SU-DHL-6 (cell line): ENCODE data around the gene VPS4B.

Source experiments
- H2AFZ ChIP-seq: fragments of 200-600 bp; sonication (generic); 2 replicates; pipeline ENCODE4 v1.6.1; 2014; ENCODE audit warnings: low read depth, mild to moderate bottlenecking, moderate library complexity, mixed read lengths, antibody characterized with exemption, low read length; ENCODE audit not compliant: severe bottlenecking
- H3F3A ChIP-seq: fragments of 200-600 bp; shearing (Covaris generic); 2 replicates; pipeline ENCODE4 v1.6.0; 2016; ENCODE audit warnings: antibody characterized with exemption, mild to moderate bottlenecking; ENCODE audit not compliant: insufficient read depth
- H3K27ac ChIP-seq: fragments of 200-600 bp; sonication (generic); 2 replicates; pipeline ENCODE4 v1.5.1; 2016; ENCODE audit warnings: low read depth, mild to moderate bottlenecking, low read length, moderate library complexity, mixed read lengths
- H3K27me3 ChIP-seq: fragments of 200-600 bp; sonication (generic), shearing (Covaris generic); 2 replicates; pipeline ENCODE4 v1.6.0; 2014; ENCODE audit warnings: mild to moderate bottlenecking, low read length
- H3K36me3 ChIP-seq: fragments of 200-600 bp; sonication (generic); 2 replicates; pipeline ENCODE4 v1.6.1; 2014; ENCODE audit warnings: mild to moderate bottlenecking, low read length, mixed read lengths
- H3K4me2 ChIP-seq: fragments of 300-600, 200-600 bp; shearing (Covaris generic), sonication (generic); 2 replicates; pipeline ENCODE4 v1.6.0; 2014; ENCODE audit warnings: low read length, low read depth, mild to moderate bottlenecking; ENCODE audit not compliant: poor library complexity, severe bottlenecking
- H3K4me3 ChIP-seq: fragments of 200-600 bp; sonication (generic); 2 replicates; pipeline ENCODE4 v1.5.1; 2014; ENCODE audit warnings: antibody characterized with exemption, low read length, mild to moderate bottlenecking, mixed read lengths; ENCODE audit not compliant: insufficient read depth, poor library complexity, severe bottlenecking
- H3K79me2 ChIP-seq: fragments of 200-600 bp; sonication (generic); 2 replicates; pipeline ENCODE4 v1.6.1; 2014; ENCODE audit warnings: mild to moderate bottlenecking, low read length, moderate library complexity; ENCODE audit not compliant: insufficient read depth
- H3K9ac ChIP-seq: fragments of 200-600 bp; sonication (generic); 2 replicates; pipeline ENCODE4 v1.7.0; 2014; ENCODE audit warnings: mild to moderate bottlenecking, low read length
- H3K9me2 ChIP-seq: fragments of 200-600 bp; sonication (generic); replicated peaks from 2 replicates; pipeline ENCODE4 v1.6.1; 2014; ENCODE audit warnings: low read length; ENCODE audit not compliant: insufficient read depth
- H3K9me3 ChIP-seq: fragments of 200-600 bp; sonication (generic); 2 replicates; pipeline ENCODE4 v1.6.1; 2014; ENCODE audit warnings: low read length, mixed read lengths; ENCODE audit not compliant: insufficient read depth
- H4K20me1 ChIP-seq: fragments of 200-600 bp; sonication (generic); 2 replicates; pipeline ENCODE4 v1.6.1; 2014; ENCODE audit warnings: low read depth, mild to moderate bottlenecking, antibody characterized with exemption, low read length, moderate library complexity, mixed read lengths
- CTCF ChIP-seq: fragments of 200-600 bp; sonication (generic); IDR thresholded peaks from one replicate; pipeline ENCODE4 v1.5.1; 2017; ENCODE audit warnings: antibody characterized with exemption, mild to moderate bottlenecking, low read length, moderate library complexity; ENCODE audit not compliant: insufficient read depth, poor library complexity, severe bottlenecking
- EZH2phosphoT487 ChIP-seq: fragments of 200-600 bp; sonication (generic), shearing (Covaris generic); conservative IDR thresholded peaks from 2 replicates; pipeline ENCODE4 v1.6.1; 2018; ENCODE audit warnings: mild to moderate bottlenecking, antibody characterized with exemption, low read length, moderate library complexity, mixed read lengths

The VPS4B gene

GRCh38 chr18:63439334-63439733 lies 17.1 kb upstream of the VPS4B start:
- Histone ChIP-seq H3K9me2 (no peaks in the 10 kb centered on the region), H4K20me1 (no peaks in the 10 kb centered on the region), H3K27ac (no peak overlapping the region), H3K36me3 (no peaks in the 10 kb centered on the region), H3K4me3 (no peak overlapping the region), H2AFZ (no peak overlapping the region), H3K9me3 (no peaks in the 10 kb centered on the region), H3F3A (no peaks in the 10 kb centered on the region), H3K4me2 (no peak overlapping the region), H3K27me3 (no peaks in the 10 kb centered on the region), H3K9ac (no peak overlapping the region), H3K79me2 (no peaks in the 10 kb centered on the region)
- TF ChIP-seq CTCF (peak; percentile 83), EZH2phosphoT487 (no peak)

- Histone ChIP-seq H3K4me3 (no peak overlapping the region), H3K9me2 (no peaks in the 10 kb centered on the region), H3K27me3 (no peaks in the 10 kb centered on the region), H3K4me2 (no peak overlapping the region), H3K27ac (no peak overlapping the region), H3K36me3 (no peaks in the 10 kb centered on the region), H3K9ac (no peak overlapping the region), H3K79me2 (no peaks in the 10 kb centered on the region), H3F3A (no peaks in the 10 kb centered on the region), H3K9me3 (no peaks in the 10 kb centered on the region), H4K20me1 (no peaks in the 10 kb centered on the region), H2AFZ (no peak overlapping the region)
- TF ChIP-seq CTCF, result no peak
- no peak for TF ChIP-seq EZH2phosphoT487
Observed at GRCh38 chr18:63438181-63438580, 15.9 kb upstream of the VPS4B start.

GRCh38 chr18:63433334-63433866 lies 11.1 kb upstream of the VPS4B start:
- Histone ChIP-seq H2AFZ (no peak overlapping the region), H3K36me3 (no peaks in the 10 kb centered on the region), H3K4me2 (no peak overlapping the region), H3K27ac (no peak overlapping the region), H4K20me1 (no peaks in the 10 kb centered on the region), H3K79me2 (no peaks in the 10 kb centered on the region), H3K4me3 (no peak overlapping the region), H3F3A (no peaks in the 10 kb centered on the region), H3K27me3 (no peaks in the 10 kb centered on the region), H3K9me2 (no peaks in the 10 kb centered on the region), H3K9me3 (no peaks in the 10 kb centered on the region), H3K9ac (no peak overlapping the region)
- TF ChIP-seq CTCF (no peak), EZH2phosphoT487 (no peak)
